GM23248 (cell line): ENCODE data around the gene SLC25A26. TPM values are rescaled to one million over a fixed set of nuclear protein-coding genes. Genes with fewer than 3 reads are reported as not detected.
A peak's percentile ranks its signal among the peaks of the same experiment; 100 is the strongest.

Source experiments
- DNase-seq: peaks from one replicate; pipeline ENCODE4 v3.0.0-alpha.2; 2015
- H2AFZ ChIP-seq: fragments of 200-600 bp; sonication (generic); 2 replicates; pipeline ENCODE4 v1.6.1; 2016; ENCODE audit warnings: antibody characterized with exemption
- H3F3A ChIP-seq: fragments of 200-600 bp; sonication (generic); 2 replicates; pipeline ENCODE4 v1.6.1; 2016; ENCODE audit warnings: mild to moderate bottlenecking, antibody characterized with exemption, mixed run types; ENCODE audit not compliant: insufficient read depth
- H3K27ac ChIP-seq: fragments of 200-600 bp; sonication (generic); 2 replicates; pipeline ENCODE4 v1.5.1; 2016; ENCODE audit warnings: mild to moderate bottlenecking
- H3K27me3 ChIP-seq: fragments of 200-600 bp; sonication (generic); replicated peaks from 2 replicates; pipeline ENCODE4 v1.6.1; 2016; ENCODE audit warnings: mild to moderate bottlenecking; ENCODE audit not compliant: insufficient read depth
- H3K36me3 ChIP-seq: fragments of 200-600 bp; sonication (generic); 2 replicates; pipeline ENCODE4 v1.6.1; 2016; ENCODE audit warnings: low read depth, mild to moderate bottlenecking
- H3K4me1 ChIP-seq: fragments of 200-600 bp; sonication (generic); 2 replicates; pipeline ENCODE4 v1.6.1; 2016; ENCODE audit warnings: mild to moderate bottlenecking; ENCODE audit not compliant: insufficient read depth
- H3K4me2 ChIP-seq: fragments of 200-600 bp; sonication (generic); one replicate; pipeline ENCODE4 v1.6.1; 2016; ENCODE audit warnings: mild to moderate bottlenecking; ENCODE audit not compliant: unreplicated experiment
- H3K4me3 ChIP-seq: fragments of 200-600 bp; sonication (generic); 2 replicates; pipeline ENCODE4 v1.5.1; 2016; ENCODE audit warnings: mild to moderate bottlenecking
- H3K79me2 ChIP-seq: fragments of 200-600 bp; sonication (generic); 2 replicates; pipeline ENCODE4 v1.6.1; 2016; ENCODE audit warnings: mild to moderate bottlenecking; ENCODE audit not compliant: insufficient read depth
- H3K9ac ChIP-seq: fragments of 200-600 bp; sonication (generic); 2 replicates; pipeline ENCODE4 v1.6.1; 2016; ENCODE audit warnings: mild to moderate bottlenecking
- H3K9me2 ChIP-seq: fragments of 200-600 bp; sonication (generic); 2 replicates; pipeline ENCODE4 v1.6.1; 2016; ENCODE audit warnings: mixed run types, mild to moderate bottlenecking, moderate library complexity; ENCODE audit not compliant: insufficient read depth
- H3K9me3 ChIP-seq: fragments of 200-600 bp; sonication (generic); one replicate; pipeline ENCODE4 v1.6.1; 2017; ENCODE audit warnings: low read depth
- H4K20me1 ChIP-seq: fragments of 200-600 bp; sonication (generic); 2 replicates; pipeline ENCODE4 v1.6.0; 2016; ENCODE audit not compliant: insufficient read depth
- EZH2 ChIP-seq: fragments of 200-600 bp; sonication (generic); IDR thresholded peaks from 2 replicates; pipeline ENCODE4 v1.6.1; 2018; ENCODE audit warnings: antibody characterized with exemption, mild to moderate bottlenecking; ENCODE audit not compliant: insufficient read depth, poor library complexity, severe bottlenecking
- EZH2phosphoT487 ChIP-seq: fragments of 200-600 bp; sonication (generic); IDR thresholded peaks from 2 replicates; pipeline ENCODE4 v1.6.1; 2018; ENCODE audit warnings: antibody characterized with exemption, moderate library complexity, mild to moderate bottlenecking, low read depth; ENCODE audit not compliant: insufficient read depth
- WGBS, 2 experiments: methylation state at CpG; one replicate each; pipeline ENCODE4 v1.1.6; 2015 to 2017; ENCODE audit warnings: low lambda C conversion rate in 2 of 2, low coverage in 1 of 2; ENCODE audit errors: missing lambda C conversion rate in 2 of 2; 5-methylcytosine and 5-hydroxymethylcytosine counted together
- in situ Hi-C: fragments of 300-500 bp; cut with MboI; formaldehyde crosslinking; loops from 2 replicates; pipeline ENCODE4 v1.15.0; 2020
- polyA plus RNA-seq: library from polyadenylated mRNA; unstranded; fragments of >200 nt; fragmentation: Nextera tagmentation; extraction: Ambion mirVana; gene quantifications from 2 replicates; pipeline ENCODE4 v1.2.1, GENCODE V29; 2016
- total RNA-seq: library from RNA; depleted of rRNA; stranded (reverse); fragments of >200 nt; shearing (Covaris generic); gene quantifications from 2 replicates; pipeline ENCODE4 v1.2.3, GENCODE V29; 2014

The SLC25A26 gene
- total and polyA plus RNA-seq, 2 experiments from 2014 or later: 25.2 to 26.9 TPM

DNA sequence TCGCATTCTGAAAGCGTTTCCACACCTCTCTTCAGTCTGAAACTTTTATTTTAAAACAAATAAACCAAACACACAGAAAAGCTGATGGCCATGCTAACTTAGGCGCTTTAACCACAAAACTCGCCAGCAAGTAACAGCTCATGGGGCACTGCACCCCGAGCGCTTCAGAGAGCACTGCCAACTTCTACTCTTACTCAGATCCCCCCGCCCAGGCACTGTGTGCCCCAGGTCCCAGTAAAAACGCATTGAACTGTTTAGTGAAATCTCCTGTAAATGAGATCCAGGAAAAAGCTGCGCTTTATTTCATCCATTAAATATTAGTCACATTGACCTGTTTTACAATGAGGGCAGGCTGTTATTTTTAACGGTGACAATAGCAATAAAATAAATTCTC, 180.4 kb downstream of the SLC25A26 start:
- no peak overlapping the region for H3K9ac ChIP-seq
- in situ Hi-C loops: loop anchor here (10.0 kb wide), 1 partner anchor 414 kb away; no protein-coding TSS in a partner anchor
- no peak overlapping the region for H3K27ac ChIP-seq
- WGBS, 2 experiments: 78% methylated on average over 9 to 10 of the region's 10 CpGs
- H3K79me2 ChIP-seq: no peaks in the 10 kb centered on the region
- H3K9me2 ChIP-seq: no peaks in the 10 kb centered on the region
- no peaks in the 10 kb centered on the region for H4K20me1 ChIP-seq
- H3K27me3 ChIP-seq: no peaks in the 10 kb centered on the region
- H3F3A ChIP-seq: peaks cover 4% of the 10 kb centered on the region; the same call in 1 of the 2 replicates
- no peaks in the 10 kb centered on the region for H3K9me3 ChIP-seq
- TF ChIP-seq EZH2: no peak
- no peak for TF ChIP-seq EZH2phosphoT487
- H3K4me3 ChIP-seq: no peak overlapping the region
- DNase-seq: no peak
- no peaks in the 10 kb centered on the region for H3K36me3 ChIP-seq
- H2AFZ ChIP-seq: no peak overlapping the region
- no peak overlapping the region for H3K4me2 ChIP-seq
- H3K4me1 ChIP-seq: peaks cover 22% of the 10 kb centered on the region

DNA sequence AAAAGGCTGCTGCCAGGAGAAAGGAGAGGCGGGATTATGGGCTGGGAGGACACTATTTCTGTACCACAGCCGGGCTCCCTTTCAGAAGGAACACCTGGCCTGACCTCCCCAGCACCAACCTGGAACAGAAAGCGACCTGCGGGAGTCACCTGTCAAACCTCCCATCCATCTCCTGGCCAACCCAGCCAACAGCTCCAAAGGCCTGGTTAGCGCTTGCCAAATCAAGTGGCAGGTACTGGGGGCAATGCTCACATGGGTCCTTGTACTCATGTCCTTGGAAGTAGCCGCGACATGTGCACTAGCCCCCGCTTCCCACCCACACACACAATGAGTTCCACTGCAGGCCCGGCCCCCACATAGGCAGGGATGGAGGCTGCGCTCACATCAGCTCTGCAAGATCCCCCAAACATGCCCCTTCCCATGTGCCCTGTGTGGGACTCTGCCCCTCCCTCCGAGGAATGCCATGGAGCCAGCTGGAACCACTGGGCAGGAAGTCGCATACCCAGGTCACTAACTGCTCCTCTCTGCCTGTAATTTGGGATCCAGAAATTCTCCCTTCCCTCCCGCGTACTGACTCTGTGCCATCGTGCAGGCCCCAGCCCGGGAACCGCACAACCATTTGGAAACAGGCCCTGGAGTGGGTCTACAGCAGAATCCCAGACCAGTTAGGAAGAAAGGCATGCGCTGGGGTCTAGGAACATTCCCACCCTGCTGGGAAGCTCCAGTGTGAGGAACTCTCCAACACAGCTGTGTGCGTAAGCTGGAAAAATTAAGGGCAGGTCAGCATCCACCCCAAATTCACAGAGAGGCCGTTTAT, 181.1 kb downstream of the SLC25A26 start:
- in situ Hi-C loops: loop anchor here (10.0 kb wide), 1 partner anchor 413 kb away; no protein-coding TSS in a partner anchor
- Histone ChIP-seq H3K27ac (no peak overlapping the region), H3K4me2 (no peak overlapping the region), H3K4me1 (peaks cover 26% of the 10 kb centered on the region), H3K4me3 (no peak overlapping the region), H3K36me3 (no peaks in the 10 kb centered on the region), H3K9me3 (no peaks in the 10 kb centered on the region), H3K9me2 (no peaks in the 10 kb centered on the region), H3K9ac (no peak overlapping the region), H3K27me3 (no peaks in the 10 kb centered on the region), H3F3A (peaks cover 6% of the 10 kb centered on the region; the same call in 1 of the 2 replicates), H4K20me1 (no peaks in the 10 kb centered on the region), H2AFZ (no peak overlapping the region), H3K79me2 (no peaks in the 10 kb centered on the region)
- no peak for DNase-seq
- TF ChIP-seq EZH2: no peak
- no peak for TF ChIP-seq EZH2phosphoT487
- WGBS, 2 experiments: 78 to 79% methylated on average over 20 of the region's 20 CpGs

DNA sequence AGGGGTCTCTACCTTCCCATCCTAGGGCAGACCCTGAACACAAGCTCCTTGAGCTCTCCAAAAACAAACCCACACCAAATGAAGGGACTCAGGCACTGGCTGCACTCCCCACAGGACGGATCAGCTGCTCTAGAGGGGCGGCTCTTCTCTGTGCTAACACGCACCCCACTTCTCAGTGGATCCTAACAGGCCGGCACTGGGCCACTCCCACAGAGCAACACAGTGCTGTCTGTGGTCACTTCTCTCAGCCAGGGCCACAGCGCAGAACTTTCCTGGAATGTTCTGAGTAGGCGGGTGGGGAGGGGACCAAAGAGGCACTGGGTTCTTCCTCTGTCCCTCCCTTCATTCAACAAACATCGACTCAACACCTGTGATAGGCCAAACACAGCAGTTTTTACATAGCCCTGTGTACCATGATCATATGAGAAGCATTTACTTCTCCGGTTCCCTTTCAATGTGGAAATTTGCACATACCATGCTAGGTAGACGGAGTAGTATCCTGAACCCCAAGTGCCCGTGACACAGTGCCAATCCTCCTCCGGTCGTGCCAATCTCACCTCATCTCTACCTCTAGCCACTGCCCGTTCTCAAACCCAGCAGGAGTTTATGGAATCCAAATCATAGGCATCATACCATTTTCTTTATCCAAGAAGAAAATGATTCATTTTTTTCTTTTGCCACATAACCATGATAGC, 181.9 kb downstream of the SLC25A26 start:
- no peaks in the 10 kb centered on the region for H3K9me2 ChIP-seq
- H3K27me3 ChIP-seq: no peaks in the 10 kb centered on the region
- H3K9ac ChIP-seq: peak overlapping the region; percentile 41; the same call in 1 of the 2 replicates
- peak overlapping the region; percentile 26 for H3K4me2 ChIP-seq
- peaks cover 26% of the 10 kb centered on the region for H3K4me1 ChIP-seq
- H3K9me3 ChIP-seq: no peaks in the 10 kb centered on the region
- peak; percentile 50 for DNase-seq
- no peak overlapping the region for H3K4me3 ChIP-seq
- in situ Hi-C loops: loop anchor here (10.0 kb wide), 1 partner anchor 412 kb away; no protein-coding TSS in a partner anchor
- no peaks in the 10 kb centered on the region for H3K36me3 ChIP-seq
- TF ChIP-seq EZH2phosphoT487 (no peak), EZH2 (no peak)
- H3K79me2 ChIP-seq: no peaks in the 10 kb centered on the region
- H2AFZ ChIP-seq: 0 out of 2 replicates have a peak overlapping the region, but pooled peaks have one; percentile 15
- peak overlapping the region; percentile 26; the same call in 1 of the 2 replicates for H3K27ac ChIP-seq
- H3F3A ChIP-seq: peaks cover 6% of the 10 kb centered on the region; the same call in 1 of the 2 replicates
- no peaks in the 10 kb centered on the region for H4K20me1 ChIP-seq
- WGBS, 2 experiments: 68 to 71% methylated on average over 13 of the region's 13 CpGs

DNA sequence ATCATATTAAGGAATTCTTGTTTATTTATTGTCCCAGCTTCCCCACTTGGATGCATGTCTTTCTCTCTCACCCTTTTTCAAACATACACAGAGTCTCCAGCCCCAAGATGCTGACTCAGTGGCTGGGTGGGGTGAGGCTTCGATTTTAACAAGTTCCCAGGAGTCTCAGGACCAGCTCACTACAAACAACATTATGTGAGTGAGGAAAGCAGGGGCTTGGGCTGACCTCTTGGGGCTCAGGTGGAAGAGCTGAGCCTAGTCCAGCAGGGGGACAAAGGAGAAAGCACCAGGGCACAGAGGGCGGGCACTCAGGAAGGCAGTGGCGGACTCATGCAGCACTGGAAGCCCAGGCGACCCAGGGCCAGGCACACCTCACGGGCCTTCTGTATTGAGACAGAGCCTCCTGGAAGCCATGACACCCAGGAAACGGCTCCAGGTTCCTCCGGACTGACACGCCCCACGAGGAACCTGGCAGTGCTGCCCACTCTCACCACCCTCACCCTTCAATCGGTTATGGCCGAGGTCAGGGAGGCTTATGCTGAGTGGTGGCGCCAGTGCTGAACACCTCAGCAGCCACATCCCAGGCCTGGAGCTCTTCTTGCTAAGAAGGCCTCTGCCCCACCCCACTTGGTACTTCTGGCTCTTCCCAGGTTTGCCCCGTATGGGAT, 182.7 kb downstream of the SLC25A26 start:
- peak; percentile 67 for DNase-seq

More for the DNA sequence above, 182.7 kb downstream of the SLC25A26 start:
- H4K20me1 ChIP-seq: no peaks in the 10 kb centered on the region
- H3K79me2 ChIP-seq: no peaks in the 10 kb centered on the region
- peak overlapping the region; percentile 26 for H3K4me2 ChIP-seq
- peak overlapping the region; percentile 15; the same call in 1 of the 2 replicates for H2AFZ ChIP-seq
- H3K36me3 ChIP-seq: no peaks in the 10 kb centered on the region
- WGBS, 2 experiments: 62 to 65% methylated on average over 12 to 13 of the region's 13 CpGs
- H3K9ac ChIP-seq: peak overlapping the region; percentile 41; the same call in 1 of the 2 replicates
- no peaks in the 10 kb centered on the region for H3K27me3 ChIP-seq
- H3K4me1 ChIP-seq: peaks cover 26% of the 10 kb centered on the region
- H3F3A ChIP-seq: peaks cover 6% of the 10 kb centered on the region; the same call in 1 of the 2 replicates
- H3K27ac ChIP-seq: peak overlapping the region; percentile 26; the same call in 1 of the 2 replicates
- no peak overlapping the region for H3K4me3 ChIP-seq
- no peaks in the 10 kb centered on the region for H3K9me3 ChIP-seq
- in situ Hi-C loops: loop anchor here (10.0 kb wide), 1 partner anchor 411 kb away; no protein-coding TSS in a partner anchor
- H3K9me2 ChIP-seq: no peaks in the 10 kb centered on the region
- no peak for TF ChIP-seq EZH2phosphoT487
- TF ChIP-seq EZH2: no peak
